GM12878 (cell line): ENCODE measurements around the gene HK2. TPM values are rescaled to one million over a fixed set of nuclear protein-coding genes. Genes with fewer than 3 reads are reported as not detected.

ENCODE experiments used
- DPF2 ChIP-seq: fragments of 450-650 bp; IDR thresholded peaks from 2 replicates; pipeline ENCODE4 v1.6.1; 2017; ENCODE audit warnings: mild to moderate bottlenecking
- EZH2 ChIP-seq: IDR thresholded peaks from 2 replicates; pipeline ENCODE4 v1.6.1; 2012; ENCODE audit warnings: low read depth, mild to moderate bottlenecking, control low read depth, inconsistent platforms, low read length, borderline replicate concordance; ENCODE audit not compliant: control insufficient read depth
- PAX5 ChIP-seq: IDR thresholded peaks from 2 replicates; pipeline ENCODE4 v1.6.1; 2011; ENCODE audit warnings: low read depth, low read length, borderline replicate concordance
- POU2F2 ChIP-seq: IDR thresholded peaks from 3 replicates; pipeline ENCODE4 v1.6.1; 2011; ENCODE audit warnings: low read depth, mild to moderate bottlenecking, low read length, borderline replicate concordance
- SIX5 ChIP-seq: IDR thresholded peaks from 2 replicates; pipeline ENCODE4 v1.6.1; 2011; ENCODE audit warnings: mild to moderate bottlenecking, low read depth, low read length, moderate library complexity; ENCODE audit not compliant: severe bottlenecking
- SREBF1 ChIP-seq: IDR thresholded peaks from 2 replicates; pipeline ENCODE4 v1.6.1; 2012; ENCODE audit warnings: mild to moderate bottlenecking, low read length
- ZNF384 ChIP-seq: IDR thresholded peaks from 2 replicates; pipeline ENCODE4 v1.6.1; 2012; ENCODE audit warnings: low read depth, mild to moderate bottlenecking, low read length, improper control_type of control experiment, borderline replicate concordance
- ZSCAN29 ChIP-seq: fragments of 450-650 bp; IDR thresholded peaks from 2 replicates; pipeline ENCODE4 v1.6.1; 2017; ENCODE audit warnings: mild to moderate bottlenecking, moderate library complexity
- polyA plus RNA-seq, 11 experiments: library from polyadenylated mRNA; depleted of rRNA in 4 of 11; unstranded in 6 of 11; stranded (reverse) in 5 of 11; fragments of >200 nt; fragmentation: Nextera tagmentation in 4 of 11; fragmentation: Illumina TruSeq in 1 of 11; extraction: Ambion mirVana in 4 of 11; extraction: Trizol in 1 of 11; gene quantifications; 1 replicate in 1 of 11; 2 replicates in 10 of 11; pipeline versions ENCODE4 v1.2.1 to v1.2.3, GENCODE V29; 2011 to 2016; ENCODE audit warnings: inconsistent platforms in 2 of 11, missing spikeins in 2 of 11, low read depth in 1 of 11
- total RNA-seq, 4 experiments: library from RNA; depleted of rRNA in 3 of 4; stranded (reverse); fragments of >200 nt in 3 of 4; fragmentation: Illumina TruSeq in 1 of 4; extraction: Trizol in 1 of 4; gene quantifications; 2 replicates each; pipeline versions ENCODE4 v1.2.1 to v1.2.3, GENCODE V29; 2013 to 2021
- TF ChIP-seq, protein P1 (sequence below): fragments of 450-650 bp; formaldehyde crosslinking; IDR thresholded peaks from 2 replicates; pipeline ENCODE4 v1.4.0; 2022; ENCODE audit warnings: mild to moderate bottlenecking, moderate library complexity
- TF ChIP-seq, protein P2 (sequence below): IDR thresholded peaks from 2 replicates; pipeline ENCODE4 v1.6.1; 2011; ENCODE audit warnings: mild to moderate bottlenecking, low read depth, low read length, moderate library complexity; ENCODE audit not compliant: insufficient replicate concordance
- TF ChIP-seq, protein P3 (sequence below): fragments of 450-650 bp; conservative IDR thresholded peaks from 2 replicates; pipeline ENCODE4 v1.6.1; 2017; ENCODE audit warnings: mild to moderate bottlenecking, moderate library complexity
- TF ChIP-seq, protein P4 (sequence below): fragments of 450-650 bp; IDR thresholded peaks from 2 replicates; pipeline ENCODE4 v1.6.1; 2018; ENCODE audit warnings: mild to moderate bottlenecking, low read depth, moderate library complexity; ENCODE audit not compliant: partially characterized antibody
- TF ChIP-seq, protein P5 (sequence below): IDR thresholded peaks from 2 replicates; pipeline ENCODE4 v1.6.1; 2012; ENCODE audit warnings: low read depth, low read length, improper control_type of control experiment
- TF ChIP-seq, protein P6 (sequence below): fragments of 450-650 bp; IDR thresholded peaks from 2 replicates; pipeline ENCODE4 v1.6.1; 2016; ENCODE audit warnings: mild to moderate bottlenecking, moderate library complexity, borderline replicate concordance

The HK2 gene
- total and polyA plus RNA-seq, 10 of the 15 experiments (the other 5 are each of a cell fraction or from before 2014, with no cell fraction given), result 5.0 to 73.1 (median 20.2) TPM

DNA sequence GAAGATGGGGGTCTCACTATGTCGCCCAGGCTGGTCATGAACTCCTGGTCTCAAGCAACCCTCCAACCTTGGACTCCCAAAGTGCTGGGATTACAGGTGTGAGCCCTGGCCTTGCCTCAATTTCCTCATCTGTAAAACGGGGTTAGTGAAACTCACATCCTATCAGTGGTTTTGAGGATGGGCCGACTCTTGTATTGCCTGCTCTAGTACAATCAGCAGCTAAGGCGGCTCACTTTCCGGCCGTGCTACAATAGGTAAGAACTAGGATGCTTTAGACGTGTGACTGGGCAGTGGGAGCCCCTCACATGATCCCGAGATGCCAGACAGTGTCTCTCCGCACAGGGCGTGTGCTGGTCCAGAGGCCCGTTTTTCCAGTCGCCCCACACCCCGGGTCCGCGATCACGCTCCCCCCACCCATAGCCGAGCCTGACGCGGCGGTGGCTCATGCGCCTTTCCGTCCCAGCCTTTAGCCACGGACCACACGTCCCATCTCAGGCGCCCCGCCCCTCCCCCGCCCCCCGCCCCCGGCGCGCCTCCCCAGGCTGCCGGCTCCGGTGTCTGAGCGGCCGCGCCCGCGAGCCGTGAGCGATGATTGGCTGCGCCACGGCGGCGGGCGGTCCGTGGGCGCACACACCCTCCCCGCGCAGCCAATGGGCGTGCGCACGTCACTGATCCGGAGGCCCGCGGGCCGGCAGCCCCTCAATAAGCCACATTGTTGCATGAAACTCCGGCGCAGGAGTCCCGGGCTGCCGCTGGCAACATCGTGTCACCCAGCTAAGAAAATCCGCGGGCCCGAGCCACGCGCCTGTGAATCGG is at the start of gene HK2 (continued):
- TF ChIP-seq, protein P1, sequence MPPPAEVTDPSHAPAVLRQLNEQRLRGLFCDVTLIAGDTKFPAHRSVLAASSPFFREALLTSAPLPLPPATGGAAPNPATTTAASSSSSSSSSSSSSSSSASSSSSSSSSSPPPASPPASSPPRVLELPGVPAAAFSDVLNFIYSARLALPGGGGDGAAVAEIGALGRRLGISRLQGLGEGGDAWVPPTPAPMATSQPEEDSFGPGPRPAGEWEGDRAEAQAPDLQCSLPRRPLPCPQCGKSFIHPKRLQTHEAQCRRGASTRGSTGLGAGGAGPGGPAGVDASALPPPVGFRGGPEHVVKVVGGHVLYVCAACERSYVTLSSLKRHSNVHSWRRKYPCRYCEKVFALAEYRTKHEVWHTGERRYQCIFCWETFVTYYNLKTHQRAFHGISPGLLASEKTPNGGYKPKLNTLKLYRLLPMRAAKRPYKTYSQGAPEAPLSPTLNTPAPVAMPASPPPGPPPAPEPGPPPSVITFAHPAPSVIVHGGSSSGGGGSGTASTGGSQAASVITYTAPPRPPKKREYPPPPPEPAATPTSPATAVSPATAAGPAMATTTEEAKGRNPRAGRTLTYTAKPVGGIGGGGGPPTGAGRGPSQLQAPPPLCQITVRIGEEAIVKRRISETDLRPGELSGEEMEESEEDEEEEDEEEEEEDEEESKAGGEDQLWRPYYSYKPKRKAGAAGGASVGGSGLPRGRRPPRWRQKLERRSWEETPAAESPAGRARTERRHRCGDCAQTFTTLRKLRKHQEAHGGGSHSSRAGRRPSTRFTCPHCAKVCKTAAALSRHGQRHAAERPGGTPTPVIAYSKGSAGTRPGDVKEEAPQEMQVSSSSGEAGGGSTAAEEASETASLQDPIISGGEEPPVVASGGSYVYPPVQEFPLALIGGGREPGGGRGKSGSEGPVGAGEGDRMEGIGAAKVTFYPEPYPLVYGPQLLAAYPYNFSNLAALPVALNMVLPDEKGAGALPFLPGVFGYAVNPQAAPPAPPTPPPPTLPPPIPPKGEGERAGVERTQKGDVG, result no peak
- TF ChIP-seq EZH2 (no peak), ZSCAN29 (no peak), PAX5 (no peak), POU2F2 (no peak), SREBF1 (no peak), SIX5 (no peak), DPF2 (no peak; the same call in 1 of the 2 replicates), ZNF384 (no peak)
- TF ChIP-seq, protein P2, sequence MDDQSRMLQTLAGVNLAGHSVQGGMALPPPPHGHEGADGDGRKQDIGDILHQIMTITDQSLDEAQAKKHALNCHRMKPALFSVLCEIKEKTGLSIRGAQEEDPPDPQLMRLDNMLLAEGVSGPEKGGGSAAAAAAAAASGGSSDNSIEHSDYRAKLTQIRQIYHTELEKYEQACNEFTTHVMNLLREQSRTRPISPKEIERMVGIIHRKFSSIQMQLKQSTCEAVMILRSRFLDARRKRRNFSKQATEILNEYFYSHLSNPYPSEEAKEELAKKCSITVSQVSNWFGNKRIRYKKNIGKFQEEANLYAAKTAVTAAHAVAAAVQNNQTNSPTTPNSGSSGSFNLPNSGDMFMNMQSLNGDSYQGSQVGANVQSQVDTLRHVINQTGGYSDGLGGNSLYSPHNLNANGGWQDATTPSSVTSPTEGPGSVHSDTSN, result peak; percentile 36
- TF ChIP-seq, protein P3, sequence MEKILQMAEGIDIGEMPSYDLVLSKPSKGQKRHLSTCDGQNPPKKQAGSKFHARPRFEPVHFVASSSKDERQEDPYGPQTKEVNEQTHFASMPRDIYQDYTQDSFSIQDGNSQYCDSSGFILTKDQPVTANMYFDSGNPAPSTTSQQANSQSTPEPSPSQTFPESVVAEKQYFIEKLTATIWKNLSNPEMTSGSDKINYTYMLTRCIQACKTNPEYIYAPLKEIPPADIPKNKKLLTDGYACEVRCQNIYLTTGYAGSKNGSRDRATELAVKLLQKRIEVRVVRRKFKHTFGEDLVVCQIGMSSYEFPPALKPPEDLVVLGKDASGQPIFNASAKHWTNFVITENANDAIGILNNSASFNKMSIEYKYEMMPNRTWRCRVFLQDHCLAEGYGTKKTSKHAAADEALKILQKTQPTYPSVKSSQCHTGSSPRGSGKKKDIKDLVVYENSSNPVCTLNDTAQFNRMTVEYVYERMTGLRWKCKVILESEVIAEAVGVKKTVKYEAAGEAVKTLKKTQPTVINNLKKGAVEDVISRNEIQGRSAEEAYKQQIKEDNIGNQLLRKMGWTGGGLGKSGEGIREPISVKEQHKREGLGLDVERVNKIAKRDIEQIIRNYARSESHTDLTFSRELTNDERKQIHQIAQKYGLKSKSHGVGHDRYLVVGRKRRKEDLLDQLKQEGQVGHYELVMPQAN, result peak; percentile 94
- TF ChIP-seq, protein P4, sequence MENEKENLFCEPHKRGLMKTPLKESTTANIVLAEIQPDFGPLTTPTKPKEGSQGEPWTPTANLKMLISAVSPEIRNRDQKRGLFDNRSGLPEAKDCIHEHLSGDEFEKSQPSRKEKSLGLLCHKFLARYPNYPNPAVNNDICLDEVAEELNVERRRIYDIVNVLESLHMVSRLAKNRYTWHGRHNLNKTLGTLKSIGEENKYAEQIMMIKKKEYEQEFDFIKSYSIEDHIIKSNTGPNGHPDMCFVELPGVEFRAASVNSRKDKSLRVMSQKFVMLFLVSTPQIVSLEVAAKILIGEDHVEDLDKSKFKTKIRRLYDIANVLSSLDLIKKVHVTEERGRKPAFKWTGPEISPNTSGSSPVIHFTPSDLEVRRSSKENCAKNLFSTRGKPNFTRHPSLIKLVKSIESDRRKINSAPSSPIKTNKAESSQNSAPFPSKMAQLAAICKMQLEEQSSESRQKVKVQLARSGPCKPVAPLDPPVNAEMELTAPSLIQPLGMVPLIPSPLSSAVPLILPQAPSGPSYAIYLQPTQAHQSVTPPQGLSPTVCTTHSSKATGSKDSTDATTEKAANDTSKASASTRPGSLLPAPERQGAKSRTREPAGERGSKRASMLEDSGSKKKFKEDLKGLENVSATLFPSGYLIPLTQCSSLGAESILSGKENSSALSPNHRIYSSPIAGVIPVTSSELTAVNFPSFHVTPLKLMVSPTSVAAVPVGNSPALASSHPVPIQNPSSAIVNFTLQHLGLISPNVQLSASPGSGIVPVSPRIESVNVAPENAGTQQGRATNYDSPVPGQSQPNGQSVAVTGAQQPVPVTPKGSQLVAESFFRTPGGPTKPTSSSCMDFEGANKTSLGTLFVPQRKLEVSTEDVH, result no peak
- TF ChIP-seq, protein P5, sequence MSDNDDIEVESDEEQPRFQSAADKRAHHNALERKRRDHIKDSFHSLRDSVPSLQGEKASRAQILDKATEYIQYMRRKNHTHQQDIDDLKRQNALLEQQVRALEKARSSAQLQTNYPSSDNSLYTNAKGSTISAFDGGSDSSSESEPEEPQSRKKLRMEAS, result peak; percentile 77
- TF ChIP-seq, protein P6, sequence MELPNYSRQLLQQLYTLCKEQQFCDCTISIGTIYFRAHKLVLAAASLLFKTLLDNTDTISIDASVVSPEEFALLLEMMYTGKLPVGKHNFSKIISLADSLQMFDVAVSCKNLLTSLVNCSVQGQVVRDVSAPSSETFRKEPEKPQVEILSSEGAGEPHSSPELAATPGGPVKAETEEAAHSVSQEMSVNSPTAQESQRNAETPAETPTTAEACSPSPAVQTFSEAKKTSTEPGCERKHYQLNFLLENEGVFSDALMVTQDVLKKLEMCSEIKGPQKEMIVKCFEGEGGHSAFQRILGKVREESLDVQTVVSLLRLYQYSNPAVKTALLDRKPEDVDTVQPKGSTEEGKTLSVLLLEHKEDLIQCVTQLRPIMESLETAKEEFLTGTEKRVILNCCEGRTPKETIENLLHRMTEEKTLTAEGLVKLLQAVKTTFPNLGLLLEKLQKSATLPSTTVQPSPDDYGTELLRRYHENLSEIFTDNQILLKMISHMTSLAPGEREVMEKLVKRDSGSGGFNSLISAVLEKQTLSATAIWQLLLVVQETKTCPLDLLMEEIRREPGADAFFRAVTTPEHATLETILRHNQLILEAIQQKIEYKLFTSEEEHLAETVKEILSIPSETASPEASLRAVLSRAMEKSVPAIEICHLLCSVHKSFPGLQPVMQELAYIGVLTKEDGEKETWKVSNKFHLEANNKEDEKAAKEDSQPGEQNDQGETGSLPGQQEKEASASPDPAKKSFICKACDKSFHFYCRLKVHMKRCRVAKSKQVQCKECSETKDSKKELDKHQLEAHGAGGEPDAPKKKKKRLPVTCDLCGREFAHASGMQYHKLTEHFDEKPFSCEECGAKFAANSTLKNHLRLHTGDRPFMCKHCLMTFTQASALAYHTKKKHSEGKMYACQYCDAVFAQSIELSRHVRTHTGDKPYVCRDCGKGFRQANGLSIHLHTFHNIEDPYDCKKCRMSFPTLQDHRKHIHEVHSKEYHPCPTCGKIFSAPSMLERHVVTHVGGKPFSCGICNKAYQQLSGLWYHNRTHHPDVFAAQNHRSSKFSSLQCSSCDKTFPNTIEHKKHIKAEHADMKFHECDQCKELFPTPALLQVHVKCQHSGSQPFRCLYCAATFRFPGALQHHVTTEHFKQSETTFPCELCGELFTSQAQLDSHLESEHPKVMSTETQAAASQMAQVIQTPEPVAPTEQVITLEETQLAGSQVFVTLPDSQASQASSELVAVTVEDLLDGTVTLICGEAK, result 0 out of 2 replicates have a peak, but pooled peaks have one; percentile 20
